Endodermal cell (in vitro differentiated cells): ENCODE results near the gene OBSCN. TPM values are rescaled to one million over a fixed set of nuclear protein-coding genes. Genes with fewer than 3 reads are reported as not detected.
A peak's percentile ranks its signal among the peaks of the same experiment; 100 is the strongest.

ENCODE experiments used
- DNase-seq: peaks from one replicate; pipeline ENCODE4 v3.0.0-alpha.2; 2017
- H3K27ac ChIP-seq: 2 replicates; pipeline ENCODE4 v1.5.1; 2013; ENCODE audit warnings: mild to moderate bottlenecking, low read depth, low read length, moderate library complexity
- H3K27me3 ChIP-seq: 2 replicates; pipeline ENCODE4 v1.6.1; 2013; ENCODE audit warnings: mild to moderate bottlenecking, low read length, moderate library complexity; ENCODE audit not compliant: insufficient read depth, control insufficient read depth, poor library complexity, severe bottlenecking
- H3K36me3 ChIP-seq: 2 replicates; pipeline ENCODE4 v1.7.0; 2013; ENCODE audit warnings: mild to moderate bottlenecking, low read length, moderate library complexity; ENCODE audit not compliant: control insufficient read depth, insufficient read depth
- H3K4me1 ChIP-seq: one replicate; pipeline ENCODE4 v1.7.0; 2013; ENCODE audit warnings: low read length; ENCODE audit not compliant: control insufficient read depth, insufficient read depth
- H3K4me3 ChIP-seq: 2 replicates; pipeline ENCODE4 v1.5.1; 2013; ENCODE audit warnings: mild to moderate bottlenecking, low read length, moderate library complexity
- H3K9ac ChIP-seq: 2 replicates; pipeline ENCODE4 v1.6.1; 2013; ENCODE audit warnings: mild to moderate bottlenecking, low read length, moderate library complexity; ENCODE audit not compliant: poor library complexity, severe bottlenecking; ENCODE audit errors: extremely low read depth
- H3K9me3 ChIP-seq: 2 replicates; pipeline ENCODE4 v1.6.1; 2013; ENCODE audit warnings: mild to moderate bottlenecking, low read length, moderate library complexity; ENCODE audit not compliant: control insufficient read depth
- H3K27ac Mint-ChIP-seq: 2 replicates; pipeline ENCODE4 v1.8.0; 2020; ENCODE audit warnings: mixed read lengths
- H3K27me3 Mint-ChIP-seq: 2 replicates; pipeline ENCODE4 v1.8.0; 2021; ENCODE audit warnings: mild to moderate bottlenecking, mixed read lengths; ENCODE audit not compliant: insufficient read depth
- H3K36me3 Mint-ChIP-seq: 2 replicates; pipeline ENCODE4 v1.8.0; 2020; ENCODE audit warnings: low read depth, mixed read lengths
- H3K4me1 Mint-ChIP-seq: 2 replicates; pipeline ENCODE4 v1.8.0; 2020; ENCODE audit warnings: mixed read lengths
- H3K4me3 Mint-ChIP-seq: 2 replicates; pipeline ENCODE4 v1.8.0; 2020; ENCODE audit warnings: mild to moderate bottlenecking, moderate library complexity, mixed read lengths
- H3K9me3 Mint-ChIP-seq: 2 replicates; pipeline ENCODE4 v1.8.0; 2020; ENCODE audit warnings: mild to moderate bottlenecking, mixed read lengths
- CTCF ChIP-seq: fragments of 200-600 bp; sonication (generic); conservative IDR thresholded peaks from 2 replicates; pipeline ENCODE4 v1.5.0; 2021; ENCODE audit warnings: antibody characterized with exemption, mild to moderate bottlenecking
- WGBS, 2 experiments: methylation state at CpG; one replicate each; pipeline versions ENCODE4 v1.1.5 to v1.1.7; 2013; ENCODE audit warnings: missing lambda C conversion rate in 2 of 2, mixed read lengths in 1 of 2; ENCODE audit not compliant: insufficient coverage in 1 of 2, insufficient read length in 1 of 2; 5-methylcytosine and 5-hydroxymethylcytosine counted together
- total RNA-seq, 2 donors: library from RNA; stranded (reverse); fragmentation: NEBNext Ultra II Directional in 1 of 2; extraction: Animal tissue kit (Norgen Biotek cat#: 25700) in 1 of 2; gene quantifications; 2 replicates in 1 of 2; 3 replicates in 1 of 2; pipeline ENCODE4 v1.2.1, GENCODE V29; 2021

OBSCN gene
- total RNA-seq, 2 donors from 2014 or later, result 53.7 to 68.9 TPM

GRCh38 chr1:228272831-228273571, 65.2 kb downstream of the OBSCN start:
- H3K4me1 Mint-ChIP-seq, result no peaks in the 10 kb centered on the region
- no peaks in the 10 kb centered on the region for H3K9me3 Mint-ChIP-seq
- peak; percentile 37 for DNase-seq
- Histone ChIP-seq H3K4me1 (no peaks in the 10 kb centered on the region), H3K36me3 (peaks cover 10% of the 10 kb centered on the region), H3K4me3 (no peak overlapping the region), H3K27ac (no peak overlapping the region), H3K27me3 (no peaks in the 10 kb centered on the region), H3K9me3 (no peaks in the 10 kb centered on the region), H3K9ac (no peak overlapping the region)
- peaks cover 12% of the 10 kb centered on the region for H3K36me3 Mint-ChIP-seq
- H3K27ac Mint-ChIP-seq, result no peak overlapping the region
- peaks cover 5% of the 10 kb centered on the region for H3K27me3 Mint-ChIP-seq
- WGBS, 2 experiments, result 95 to 96% methylated on average over 10 to 22 of the region's 22 CpGs
- TF ChIP-seq CTCF, result no peak
- H3K4me3 Mint-ChIP-seq, result no peak overlapping the region

- Histone ChIP-seq H3K27ac (no peak overlapping the region), H3K9me3 (no peaks in the 10 kb centered on the region), H3K27me3 (no peaks in the 10 kb centered on the region), H3K9ac (no peak overlapping the region), H3K4me1 (no peaks in the 10 kb centered on the region), H3K4me3 (no peak overlapping the region), H3K36me3 (peaks cover 10% of the 10 kb centered on the region)
- 95 to 96% methylated on average over 38 to 39 of the region's 39 CpGs for WGBS, 2 experiments
- DNase-seq, result peak; percentile 60
- Mint-ChIP-seq H3K4me1 (no peaks in the 10 kb centered on the region), H3K27me3 (peaks cover 5% of the 10 kb centered on the region), H3K36me3 (peaks cover 12% of the 10 kb centered on the region), H3K4me3 (no peak overlapping the region), H3K9me3 (no peaks in the 10 kb centered on the region), H3K27ac (no peak overlapping the region)
- TF ChIP-seq CTCF, result no peak
These were observed 66.0 kb downstream of the OBSCN start for GRCh38 chr1:228273720-228274451.

GRCh38 chr1:228274452-228275178, 66.8 kb downstream of the OBSCN start:
- peak; percentile 64 for DNase-seq
- peaks cover 12% of the 10 kb centered on the region for H3K36me3 Mint-ChIP-seq
- Histone ChIP-seq H3K27me3 (no peaks in the 10 kb centered on the region), H3K4me1 (no peaks in the 10 kb centered on the region), H3K36me3 (peaks cover 11% of the 10 kb centered on the region), H3K9ac (no peak overlapping the region), H3K27ac (no peak overlapping the region), H3K4me3 (peak overlapping the region; percentile 72), H3K9me3 (no peaks in the 10 kb centered on the region)
- no peaks in the 10 kb centered on the region for H3K9me3 Mint-ChIP-seq
- H3K4me1 Mint-ChIP-seq, result no peaks in the 10 kb centered on the region
- H3K4me3 Mint-ChIP-seq, result peak overlapping the region; percentile 54
- H3K27ac Mint-ChIP-seq, result no peak overlapping the region
- TF ChIP-seq CTCF, result peak; percentile 37
- H3K27me3 Mint-ChIP-seq, result peaks cover 5% of the 10 kb centered on the region
- 90 to 95% methylated on average over 17 to 25 of the region's 25 CpGs for WGBS, 2 experiments
